GM23338 (cell line): ENCODE measurements around the gene SLC25A12. TPM values are rescaled to one million over a fixed set of nuclear protein-coding genes. Genes with fewer than 3 reads are reported as not detected.

Source experiments
- ATAC-seq: fragments of 200-7000 bp; cut with Tn5 transposase; 3 replicates; pipeline ENCODE4 v1.9.1; 2020
- DNase-seq: peaks from one replicate; pipeline ENCODE4 v3.0.0-alpha.2; 2015; ENCODE audit warnings: low spot score
- H2AFZ ChIP-seq: fragments of 200-600 bp; sonication (generic); 2 replicates; pipeline ENCODE4 v1.8.0; 2016; ENCODE audit warnings: antibody characterized with exemption, mild to moderate bottlenecking, moderate library complexity
- H3F3A ChIP-seq: fragments of 200-600 bp; sonication (generic); replicated peaks from 2 replicates; pipeline ENCODE4 v1.8.0; 2017; ENCODE audit warnings: antibody characterized with exemption, mixed run types, low read depth
- H3K27ac ChIP-seq: fragments of 200-600 bp; sonication (generic); 2 replicates; pipeline ENCODE4 v1.6.1; 2016; ENCODE audit warnings: low read depth
- H3K27me3 ChIP-seq: fragments of 200-600 bp; sonication (generic); 2 replicates; pipeline ENCODE4 v1.8.0; 2016; ENCODE audit warnings: mild to moderate bottlenecking, mixed run types, moderate library complexity; ENCODE audit not compliant: insufficient read depth
- H3K36me3 ChIP-seq: fragments of 200-600 bp; sonication (generic); 2 replicates; pipeline ENCODE4 v1.8.0; 2016; ENCODE audit warnings: mild to moderate bottlenecking; ENCODE audit not compliant: insufficient read depth
- H3K4me1 ChIP-seq: fragments of 200-600 bp; sonication (generic); 2 replicates; pipeline ENCODE4 v1.8.0; 2016; ENCODE audit warnings: mild to moderate bottlenecking, moderate library complexity; ENCODE audit not compliant: insufficient read depth
- H3K4me2 ChIP-seq: fragments of 200-600 bp; sonication (generic); 2 replicates; pipeline ENCODE4 v1.7.1; 2017; ENCODE audit warnings: mixed run types
- H3K4me3 ChIP-seq: fragments of 200-600 bp; sonication (generic); 2 replicates; pipeline ENCODE4 v1.6.1; 2016; ENCODE audit warnings: mixed run types
- H3K79me2 ChIP-seq: fragments of 200-600 bp; sonication (generic); replicated peaks from 2 replicates; pipeline ENCODE4 v1.8.0; 2017; ENCODE audit warnings: mild to moderate bottlenecking; ENCODE audit not compliant: insufficient read depth
- H3K9me2 ChIP-seq: fragments of 200-600 bp; sonication (generic); 2 replicates; pipeline ENCODE4 v1.8.0; 2017; ENCODE audit not compliant: insufficient read depth
- H4K20me1 ChIP-seq: fragments of 200-600 bp; sonication (generic); replicated peaks from 2 replicates; pipeline ENCODE4 v1.8.0; 2017; ENCODE audit warnings: mild to moderate bottlenecking; ENCODE audit not compliant: insufficient read depth
- H3K27ac Mint-ChIP-seq: 2 replicates; pipeline ENCODE4 v1.8.0; 2020; ENCODE audit warnings: inconsistent platforms, mild to moderate bottlenecking, moderate library complexity, mixed read lengths
- H3K27me3 Mint-ChIP-seq: 3 replicates; pipeline ENCODE4 v1.8.0; 2022; ENCODE audit warnings: low read depth, mild to moderate bottlenecking, moderate library complexity, mixed read lengths, inconsistent platforms; ENCODE audit not compliant: insufficient read depth, poor library complexity
- H3K36me3 Mint-ChIP-seq: 3 replicates; pipeline ENCODE4 v1.8.0; 2021; ENCODE audit warnings: low read depth, mild to moderate bottlenecking, inconsistent platforms, moderate library complexity, mixed read lengths
- H3K4me1 Mint-ChIP-seq: 3 replicates; pipeline ENCODE4 v1.8.0; 2020; ENCODE audit warnings: mild to moderate bottlenecking, inconsistent platforms, mixed read lengths
- H3K4me3 Mint-ChIP-seq: 3 replicates; pipeline ENCODE4 v1.8.0; 2021; ENCODE audit warnings: moderate library complexity, mild to moderate bottlenecking, inconsistent platforms, mixed read lengths
- H3K9me3 Mint-ChIP-seq: 3 replicates; pipeline ENCODE4 v1.8.0; 2020; ENCODE audit warnings: moderate library complexity, mild to moderate bottlenecking, inconsistent platforms, mixed read lengths
- CTCF ChIP-seq, 2 experiments: fragments of 200-600 bp in 1 of 2; sonication (generic) in 1 of 2; conservative IDR thresholded peaks; 2 replicates each; pipeline versions ENCODE4 v1.5.1 to v1.6.1; 2016 to 2017; ENCODE audit warnings: antibody characterized with exemption in 2 of 2, low read depth in 2 of 2, mild to moderate bottlenecking in 2 of 2, moderate library complexity in 1 of 2
- ETS1 ChIP-seq: IDR thresholded peaks from 2 replicates; pipeline ENCODE4 v1.6.1; 2016; ENCODE audit warnings: antibody characterized with exemption
- EZH2phosphoT487 ChIP-seq: fragments of 200-600 bp; sonication (generic); IDR thresholded peaks from one replicate; pipeline ENCODE4 v1.8.1; 2018; ENCODE audit warnings: antibody characterized with exemption; ENCODE audit not compliant: unreplicated experiment
- REST ChIP-seq: IDR thresholded peaks from one replicate; pipeline ENCODE4 v1.6.1; 2018; ENCODE audit warnings: antibody characterized with exemption; ENCODE audit not compliant: unreplicated experiment
- STAT1 ChIP-seq: IDR thresholded peaks from one replicate; pipeline ENCODE4 v1.6.1; 2016; ENCODE audit warnings: antibody characterized with exemption; ENCODE audit not compliant: unreplicated experiment
- ZNF462 ChIP-seq: fragments of 250-450 bp; sonication (Bioruptor Pico); IDR thresholded peaks from 2 replicates; pipeline ENCODE4 v1.5.0; 2020; ENCODE audit warnings: mild to moderate bottlenecking, moderate library complexity
- polyA plus RNA-seq: library from polyadenylated mRNA; unstranded; fragments of >200 nt; fragmentation: Nextera tagmentation; extraction: Ambion mirVana; gene quantifications from 2 replicates; pipeline ENCODE4 v1.2.1, GENCODE V29; 2016
- total RNA-seq: library from RNA; depleted of rRNA; stranded (reverse); fragments of >200 nt; shearing (Covaris generic); gene quantifications from 2 replicates; pipeline ENCODE4 v1.2.3, GENCODE V29; 2014

The SLC25A12 gene
- total and polyA plus RNA-seq, 2 experiments from 2014 or later: 4.8 to 14.8 TPM

- DNase-seq: no peak
- Histone ChIP-seq H3K4me3 (no peak overlapping the region), H3K27me3 (no peaks in the 10 kb centered on the region), H2AFZ (no peak overlapping the region), H3K79me2 (no peaks in the 10 kb centered on the region), H3K36me3 (peaks cover 7% of the 10 kb centered on the region; the same call in 1 of the 2 replicates), H3K4me2 (no peak overlapping the region), H3K4me1 (no peaks in the 10 kb centered on the region), H4K20me1 (no peaks in the 10 kb centered on the region; the same call in 1 of the 2 replicates), H3F3A (no peaks in the 10 kb centered on the region), H3K9me2 (no peaks in the 10 kb centered on the region), H3K27ac (no peak overlapping the region)
- no peak for TF ChIP-seq EZH2phosphoT487
- TF ChIP-seq ZNF462: no peak
- no peak for ATAC-seq
- Mint-ChIP-seq H3K36me3 (peaks cover 3% of the 10 kb centered on the region; the same call in 2 of the 3 replicates), H3K4me3 (no peak overlapping the region), H3K9me3 (no peaks in the 10 kb centered on the region), H3K27ac (no peak overlapping the region), H3K4me1 (no peaks in the 10 kb centered on the region), H3K27me3 (no peaks in the 10 kb centered on the region)
These were observed 151.3 kb downstream of the SLC25A12 start for GRCh38 chr2:171742760-171743159.

GRCh38 chr2:171741189-171741588, 152.9 kb downstream of the SLC25A12 start:
- H3K36me3 Mint-ChIP-seq: peaks cover 3% of the 10 kb centered on the region
- DNase-seq: no peak
- peaks cover 9% of the 10 kb centered on the region; the same call in 1 of the 2 replicates for H3K36me3 ChIP-seq

More at GRCh38 chr2:171741189-171741588, 152.9 kb downstream of the SLC25A12 start:
- no peak overlapping the region for H3K4me3 ChIP-seq
- H3K4me1 Mint-ChIP-seq: no peaks in the 10 kb centered on the region
- no peaks in the 10 kb centered on the region for H3K4me1 ChIP-seq
- H3K27me3 Mint-ChIP-seq: no peaks in the 10 kb centered on the region
- no peak overlapping the region for H3K27ac ChIP-seq
- H3K9me3 Mint-ChIP-seq: no peaks in the 10 kb centered on the region
- no peaks in the 10 kb centered on the region for H3K27me3 ChIP-seq
- H3K9me2 ChIP-seq: no peaks in the 10 kb centered on the region
- H3F3A ChIP-seq: no peaks in the 10 kb centered on the region
- H2AFZ ChIP-seq: no peak overlapping the region
- no peak for ATAC-seq
- H3K4me3 Mint-ChIP-seq: no peak overlapping the region
- no peak overlapping the region for H3K27ac Mint-ChIP-seq
- H3K79me2 ChIP-seq: no peaks in the 10 kb centered on the region
- no peak for TF ChIP-seq STAT1
- no peak for TF ChIP-seq REST
- no peak for TF ChIP-seq CTCF (conservative IDR thresholded peaks at IDR 0.05; ENCODE audit: low read depth in 2 of 2)
- no peak for TF ChIP-seq ETS1
- H4K20me1 ChIP-seq: no peaks in the 10 kb centered on the region; the same call in 1 of the 2 replicates
- H3K4me2 ChIP-seq: no peak overlapping the region
